ENCODE results near the gene DTYMK.
A peak's percentile ranks its signal among the peaks of the same experiment; 100 is the strongest.

The DTYMK gene

DNA sequence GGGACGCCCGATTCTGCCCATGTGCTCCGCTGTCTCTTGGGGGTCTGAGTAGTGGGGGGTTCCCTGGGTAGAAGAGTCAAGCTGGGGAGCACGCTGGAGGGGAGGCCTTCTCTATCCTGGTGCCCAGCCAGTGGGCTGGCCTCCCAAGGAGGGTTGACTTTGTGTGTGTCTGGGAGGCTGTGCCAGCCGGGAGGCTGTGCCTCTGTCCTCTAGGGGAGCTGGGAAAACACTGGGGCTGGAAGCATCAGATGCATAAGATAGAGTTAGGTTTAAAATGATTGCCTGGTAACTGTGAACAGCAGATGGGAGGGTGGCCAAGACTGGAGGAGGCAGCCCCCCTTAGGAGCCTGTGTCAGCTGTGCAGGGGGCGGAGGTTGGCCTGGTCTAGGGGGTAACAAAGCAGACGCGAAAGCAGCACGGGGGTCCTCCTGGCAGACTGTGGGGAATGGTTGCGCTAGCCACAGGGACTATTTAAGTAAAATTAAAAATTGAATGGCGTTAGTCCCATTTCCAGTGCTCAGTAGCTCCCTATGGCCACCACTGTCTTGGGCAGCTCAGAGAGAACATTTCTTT, 16.5 kb upstream of the DTYMK start:
- no peak for DNase-seq

DNA sequence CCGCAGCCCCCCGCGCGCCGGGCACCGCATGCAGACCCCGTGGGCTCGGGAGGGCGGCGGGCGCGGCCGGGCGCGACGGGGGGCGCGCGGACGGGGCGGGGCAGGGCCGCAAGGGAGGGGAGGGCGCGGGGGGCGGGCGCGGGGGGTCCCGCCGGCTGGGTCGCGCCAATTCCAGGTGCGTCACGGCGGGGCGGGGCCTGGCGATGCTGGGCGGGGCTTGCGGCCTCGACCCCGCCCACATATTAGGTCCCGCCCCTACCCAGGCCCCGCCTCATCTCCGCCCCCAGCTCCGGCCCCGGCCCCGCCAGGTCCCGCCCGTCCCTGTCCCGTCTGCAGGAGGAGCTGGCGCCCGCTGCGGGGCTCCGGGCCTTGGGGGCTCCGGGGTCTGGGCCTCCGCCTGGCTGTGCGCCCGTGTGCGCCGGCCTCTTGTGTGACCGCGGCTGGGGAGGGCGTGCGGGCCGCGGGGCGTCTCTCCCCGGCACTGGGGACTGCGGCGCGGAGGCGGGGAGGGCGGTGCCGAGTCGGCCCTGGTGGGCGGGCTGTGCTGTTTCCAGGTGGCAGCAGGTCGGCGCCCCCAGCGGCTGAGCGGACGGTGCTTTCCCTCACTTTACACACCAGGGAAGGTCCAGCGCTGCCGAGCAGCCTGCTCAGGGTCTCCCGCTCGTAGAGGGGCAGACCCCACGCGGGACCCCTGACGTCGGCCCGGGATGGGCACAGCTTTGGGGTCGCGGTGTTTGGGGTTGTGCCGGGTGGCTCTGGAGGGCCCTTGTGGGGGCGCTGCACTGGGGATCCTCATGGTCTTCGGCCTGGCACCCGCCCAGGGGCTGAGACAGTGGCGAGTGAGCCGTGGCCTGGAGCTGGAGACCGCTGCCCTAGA, 15.8 kb upstream of the DTYMK start:
- DNase-seq: peak; percentile 11

- peak; percentile 49 for DNase-seq
These were observed 15.0 kb upstream of the DTYMK start, which contains the start of gene ING5 for GRCh38 chr2:241701399-241702154. TSS of gene ING5 (plus strand) at chr2:241702039. CDS start at chr2:241702066, 27 bp downstream.

DNA sequence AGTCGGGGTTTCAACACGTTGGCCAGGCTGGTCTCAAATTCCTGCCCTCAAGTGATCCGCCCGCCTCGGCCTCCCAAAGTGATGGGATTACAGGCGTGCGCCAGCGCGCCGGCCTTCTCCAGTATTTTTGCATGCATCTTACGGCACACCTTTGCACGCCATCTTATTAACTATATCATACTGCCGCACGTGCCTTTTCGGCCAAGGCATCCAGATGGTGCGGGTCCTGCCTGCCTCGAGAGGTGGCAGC, 14.5 kb upstream of the DTYMK start:
- no peak for DNase-seq

DNA sequence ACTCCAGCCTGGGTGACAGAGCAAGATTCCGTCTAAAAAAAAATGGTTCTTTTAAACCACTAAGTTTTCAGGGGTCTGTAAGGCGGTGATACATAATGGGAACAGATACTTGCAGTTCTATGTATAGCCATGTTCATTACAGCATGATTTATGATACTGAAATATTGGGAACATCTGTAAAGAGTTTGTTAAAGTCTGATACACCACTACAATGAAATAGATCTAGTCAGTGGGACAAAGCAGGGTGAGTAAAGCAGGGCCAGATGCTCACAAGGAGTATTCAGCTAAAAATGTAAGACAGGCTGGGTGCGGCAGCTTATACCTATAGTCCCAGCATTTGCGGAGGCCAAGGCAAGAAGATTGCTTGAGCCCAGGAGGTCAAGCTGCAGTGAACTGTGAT, 9.0 kb upstream of the DTYMK start:
- no peak for DNase-seq

GRCh38 chr2:241692448-241692847, 5.8 kb upstream of the DTYMK start:
- DNase-seq: no peak

GRCh38 chr2:241690202-241690717, 3.6 kb upstream of the DTYMK start:
- no peak for DNase-seq

- no peak for DNase-seq
These were observed 2.7 kb upstream of the DTYMK start for GRCh38 chr2:241689306-241689705.

DNA sequence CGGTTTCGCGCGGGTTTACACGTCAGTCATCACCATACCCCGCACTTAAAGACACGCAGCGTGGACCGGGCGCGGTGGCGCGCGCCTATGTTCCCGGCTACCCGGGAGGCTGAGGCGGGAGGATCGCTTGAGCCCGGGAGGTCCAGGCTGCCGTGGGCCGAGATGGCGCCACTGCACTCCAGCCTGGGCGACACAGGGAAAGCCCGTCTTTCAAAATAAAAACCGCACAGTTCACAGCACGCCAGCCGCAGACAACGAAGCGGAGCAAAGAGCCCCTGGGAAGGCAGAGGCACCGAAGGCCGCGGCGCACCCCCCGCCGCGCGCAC, 328 bp downstream of the DTYMK start:
- DNase-seq: no peak

- no peak for DNase-seq
These were observed 5.6 kb downstream of the DTYMK start for GRCh38 chr2:241680827-241681599.

DNA sequence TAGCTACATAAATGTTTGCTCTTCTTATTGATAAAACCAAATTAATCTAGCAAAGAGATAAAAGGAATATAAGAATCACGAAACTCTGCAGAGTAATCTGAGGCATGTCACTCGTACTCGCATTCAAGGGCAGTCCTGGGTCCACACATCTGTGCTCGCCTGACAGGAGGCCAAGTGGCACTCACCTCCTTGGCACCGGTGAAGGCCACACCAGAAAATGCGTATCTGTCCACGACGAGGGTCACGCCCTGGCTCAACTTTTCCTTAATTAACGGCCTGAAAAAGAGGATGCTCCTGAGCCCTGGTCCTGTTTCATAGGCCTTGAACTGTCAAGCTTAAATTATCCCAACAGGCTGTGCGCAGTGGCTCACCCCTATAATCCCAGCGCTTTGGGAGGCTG, 6.6 kb downstream of the DTYMK start:
- DNase-seq: no peak

DNA sequence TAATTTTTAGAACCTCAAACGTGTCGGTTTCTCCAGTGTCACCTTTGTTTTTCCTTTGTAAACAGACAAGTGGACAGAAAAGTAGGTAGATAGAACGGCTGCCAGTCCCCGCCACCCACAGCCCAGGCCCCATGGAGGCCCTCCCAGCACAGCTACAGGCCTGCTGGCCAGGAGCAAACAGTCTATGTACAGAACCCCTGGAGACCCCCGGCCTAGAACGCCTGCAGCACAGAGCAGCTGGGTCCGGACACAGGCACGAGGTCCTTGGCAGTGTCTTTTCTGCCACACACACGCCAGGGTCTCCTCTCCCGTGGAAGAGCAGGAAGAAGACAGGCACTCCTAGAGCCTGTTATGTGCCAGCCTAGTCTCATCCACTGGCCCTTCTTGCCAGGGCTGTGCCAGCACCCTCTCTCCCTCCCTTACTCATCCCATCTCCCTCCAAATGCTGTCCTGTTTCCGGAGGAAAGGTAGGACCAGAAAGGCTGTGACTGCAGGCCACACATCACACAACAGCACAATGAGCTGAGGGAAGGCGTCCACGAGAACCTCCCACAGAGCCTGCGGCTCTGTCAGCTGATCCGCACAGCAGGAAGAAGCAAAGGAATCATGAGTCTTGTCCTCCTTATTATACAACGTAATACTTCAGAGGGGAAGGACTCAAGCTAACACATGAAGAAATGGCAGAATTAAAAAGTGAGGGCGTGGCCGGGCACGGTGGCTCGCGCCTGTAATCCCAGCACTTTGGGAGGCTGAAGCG, 7.7 kb downstream of the DTYMK start:
- DNase-seq: no peak

DNA sequence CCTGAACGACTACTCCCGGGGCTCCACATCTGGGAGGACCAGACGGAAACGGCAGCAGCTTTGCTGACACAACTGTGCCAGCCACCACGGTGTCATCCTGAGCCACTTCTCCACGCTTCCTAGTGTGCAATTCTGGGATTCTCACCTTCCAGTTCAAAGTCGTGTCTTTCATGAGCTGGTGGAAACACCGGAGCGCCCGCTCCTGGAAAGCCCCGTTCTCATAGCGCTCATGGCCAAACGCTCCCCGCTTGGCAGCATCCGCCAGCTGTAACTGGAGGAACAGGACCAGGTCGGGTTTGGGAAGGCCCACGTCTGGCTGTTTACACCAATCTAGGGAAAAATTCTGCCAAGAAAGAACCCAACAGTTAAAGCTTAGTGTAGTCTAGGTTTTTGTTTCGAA, 8.3 kb downstream of the DTYMK start:
- no peak for DNase-seq

GRCh38 chr2:241677392-241677791, 9.2 kb downstream of the DTYMK start:
- DNase-seq: no peak

DNA sequence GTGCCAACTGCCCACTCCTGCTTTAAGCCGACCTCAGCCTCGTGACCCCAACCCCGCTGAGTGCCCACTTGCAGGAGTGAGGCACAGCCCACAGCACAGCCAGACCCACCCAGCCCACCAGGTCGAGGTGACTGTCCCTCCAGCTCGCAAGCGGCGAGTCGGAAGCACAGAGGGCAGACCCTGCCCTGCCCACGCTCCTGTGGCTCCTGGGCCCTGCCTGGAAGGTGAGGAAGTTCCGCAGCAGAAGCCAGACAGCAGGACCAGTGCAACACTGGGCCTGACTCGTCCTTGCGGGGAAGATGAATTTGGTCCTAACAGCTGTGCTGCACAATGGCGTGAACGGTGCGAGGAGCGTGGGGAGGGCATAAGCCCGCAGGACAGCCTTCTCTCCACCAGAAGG, 9.9 kb downstream of the DTYMK start:
- DNase-seq: no peak

- DNase-seq: no peak
These were observed 10.7 kb downstream of the DTYMK start for GRCh38 chr2:241675885-241676284.

- DNase-seq: no peak
These were observed 12.6 kb downstream of the DTYMK start for GRCh38 chr2:241673797-241674725.

GRCh38 chr2:241673189-241673663, 13.4 kb downstream of the DTYMK start:
- no peak for DNase-seq

DNA sequence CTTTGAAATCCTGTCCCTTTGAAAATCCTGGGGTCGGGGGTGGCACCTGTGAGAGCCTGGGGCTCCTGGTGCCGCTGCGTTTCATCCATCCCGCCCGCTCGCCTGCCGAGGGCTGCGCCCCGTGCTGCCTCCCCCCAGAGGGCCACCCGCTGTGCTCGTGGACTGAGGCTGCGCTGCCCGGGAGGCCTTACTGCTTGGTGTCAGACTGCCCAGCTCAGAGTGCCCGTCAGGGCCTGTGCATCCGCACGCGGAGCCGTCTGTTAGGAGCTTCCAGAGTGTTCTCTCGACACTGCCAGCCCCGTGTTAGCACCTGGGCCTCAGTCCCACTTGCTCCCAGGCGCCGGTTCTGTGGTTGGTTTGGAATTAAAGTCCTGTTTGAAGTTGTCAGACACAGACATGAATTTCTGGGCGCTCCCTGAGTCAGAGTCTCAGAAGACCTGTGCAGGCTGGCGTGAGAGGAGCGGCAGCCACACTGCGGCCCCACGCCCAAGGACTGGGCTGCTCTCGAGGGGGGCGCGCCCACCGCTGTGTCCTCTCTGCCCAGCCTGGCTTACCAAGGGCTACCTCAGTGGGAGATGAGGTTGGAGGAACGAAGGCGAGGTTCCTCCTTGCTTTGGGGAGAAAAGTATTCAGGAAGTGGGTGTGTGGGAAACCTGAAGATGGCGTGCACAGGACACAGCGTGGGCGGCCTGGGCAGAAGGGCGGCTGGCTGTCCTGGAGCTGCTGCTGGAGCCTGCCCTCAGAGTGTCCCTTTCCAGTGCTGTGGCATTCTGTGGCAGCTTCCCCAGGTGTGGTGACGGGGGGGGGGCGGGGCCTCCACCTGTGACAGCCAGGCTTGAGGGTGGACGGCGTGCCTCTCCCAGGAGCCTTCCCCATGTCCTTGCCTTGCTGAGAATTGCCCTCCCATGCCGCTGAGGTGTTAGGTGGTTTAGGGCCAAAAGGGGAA, 14.1 kb downstream of the DTYMK start:
- DNase-seq: no peak

Measured in NCI-H1436 treated with DMSO at 0.1 percent for 48 hours (cell line).